Measurements from ENCODE around the gene PLPP1. TPM values are rescaled to one million over a fixed set of nuclear protein-coding genes. Genes with fewer than 3 reads are reported as not detected.

Gene PLPP1
- total and polyA plus RNA-seq, 2 experiments from 2014 or later: 39.1 to 97.1 TPM

- TF ChIP-seq ZNF462 (CRISPR knock-in tag; IDR thresholded peaks at IDR 0.05) (no peak), ZNF331 (CRISPR knock-in tag; IDR thresholded peaks at IDR 0.05; ENCODE audit: low read depth) (no peak), ETS1 (IDR thresholded peaks at IDR 0.05) (no peak), STAT1 (IDR thresholded peaks at IDR 0.05; ENCODE audit: unreplicated experiment) (no peak)
Observed at GRCh38 chr5:55472642-55473041, 62.1 kb downstream of the PLPP1 start (continued).

- peaks cover 8% of the 10 kb centered on the region; the same call in 2 of the 3 replicates for H3K36me3 Mint-ChIP-seq (ENCODE audit: low read depth)
- DNase-seq (ENCODE audit: low spot score): no peak
- H3K9me3 Mint-ChIP-seq: no peaks in the 10 kb centered on the region
- Histone ChIP-seq H3K79me2 (replicated peaks; ENCODE audit: insufficient read depth) (peaks cover 81% of the 10 kb centered on the region), H3K27ac (ENCODE audit: low read depth) (no peak overlapping the region), H3K4me3 (no peak overlapping the region), H3F3A (replicated peaks; ENCODE audit: low read depth) (no peaks in the 10 kb centered on the region), H3K27me3 (ENCODE audit: insufficient read depth) (no peaks in the 10 kb centered on the region), H3K9me2 (ENCODE audit: insufficient read depth) (no peaks in the 10 kb centered on the region), H3K36me3 (ENCODE audit: insufficient read depth) (no peaks in the 10 kb centered on the region), H3K4me2 (no peak overlapping the region), H2AFZ (no peak overlapping the region), H4K20me1 (replicated peaks; ENCODE audit: insufficient read depth) (no peaks in the 10 kb centered on the region), H3K4me1 (ENCODE audit: insufficient read depth) (0 out of 2 replicates have a peak, but pooled peaks cover 20% of the 10 kb centered on the region)
- H3K27me3 Mint-ChIP-seq (ENCODE audit: insufficient read depth, low read depth, poor library complexity): no peaks in the 10 kb centered on the region
- no peak overlapping the region for H3K27ac Mint-ChIP-seq
- TF ChIP-seq ETS1 (IDR thresholded peaks at IDR 0.05) (no peak), STAT1 (IDR thresholded peaks at IDR 0.05; ENCODE audit: unreplicated experiment) (no peak), ZNF331 (CRISPR knock-in tag; IDR thresholded peaks at IDR 0.05; ENCODE audit: low read depth) (no peak)
- peaks cover 23% of the 10 kb centered on the region for H3K4me1 Mint-ChIP-seq
- no peak for ATAC-seq
- no peak overlapping the region for H3K4me3 Mint-ChIP-seq
Observed at GRCh38 chr5:55471468-55471867, 63.3 kb downstream of the PLPP1 start.
